ENCODE measurements around the gene PDLIM3. TPM values are rescaled to one million over a fixed set of nuclear protein-coding genes. Genes with fewer than 3 reads are reported as not detected.

PDLIM3 gene
- total and polyA plus RNA-seq, 9 of the 15 experiments (the other 6 are each of a cell fraction or from before 2014, with no cell fraction given), result 0.06 TPM; not detected in 8

DNA sequence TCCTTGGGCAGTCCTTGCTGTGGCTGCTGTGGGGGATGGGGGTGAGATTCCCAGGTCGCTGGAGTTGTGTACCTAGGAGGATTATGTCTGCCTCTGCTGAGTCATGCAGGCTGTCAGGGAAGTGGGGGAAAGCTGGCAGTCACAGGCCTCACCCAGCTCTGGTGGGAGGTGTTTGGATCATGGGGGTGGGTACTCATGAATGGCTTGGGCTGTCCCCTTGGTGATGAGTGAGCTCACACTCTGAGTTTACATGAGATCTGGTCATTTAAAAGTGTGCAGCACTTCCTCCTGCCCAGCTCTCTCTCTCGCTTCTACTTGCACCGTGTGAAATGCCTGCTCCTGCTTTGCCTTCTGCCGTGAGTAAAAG is 24.6 kb upstream of the PDLIM3 start (continued):
- TF ChIP-seq, protein P1, sequence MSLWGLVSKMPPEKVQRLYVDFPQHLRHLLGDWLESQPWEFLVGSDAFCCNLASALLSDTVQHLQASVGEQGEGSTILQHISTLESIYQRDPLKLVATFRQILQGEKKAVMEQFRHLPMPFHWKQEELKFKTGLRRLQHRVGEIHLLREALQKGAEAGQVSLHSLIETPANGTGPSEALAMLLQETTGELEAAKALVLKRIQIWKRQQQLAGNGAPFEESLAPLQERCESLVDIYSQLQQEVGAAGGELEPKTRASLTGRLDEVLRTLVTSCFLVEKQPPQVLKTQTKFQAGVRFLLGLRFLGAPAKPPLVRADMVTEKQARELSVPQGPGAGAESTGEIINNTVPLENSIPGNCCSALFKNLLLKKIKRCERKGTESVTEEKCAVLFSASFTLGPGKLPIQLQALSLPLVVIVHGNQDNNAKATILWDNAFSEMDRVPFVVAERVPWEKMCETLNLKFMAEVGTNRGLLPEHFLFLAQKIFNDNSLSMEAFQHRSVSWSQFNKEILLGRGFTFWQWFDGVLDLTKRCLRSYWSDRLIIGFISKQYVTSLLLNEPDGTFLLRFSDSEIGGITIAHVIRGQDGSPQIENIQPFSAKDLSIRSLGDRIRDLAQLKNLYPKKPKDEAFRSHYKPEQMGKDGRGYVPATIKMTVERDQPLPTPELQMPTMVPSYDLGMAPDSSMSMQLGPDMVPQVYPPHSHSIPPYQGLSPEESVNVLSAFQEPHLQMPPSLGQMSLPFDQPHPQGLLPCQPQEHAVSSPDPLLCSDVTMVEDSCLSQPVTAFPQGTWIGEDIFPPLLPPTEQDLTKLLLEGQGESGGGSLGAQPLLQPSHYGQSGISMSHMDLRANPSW (CRISPR knock-in tag; IDR thresholded peaks at IDR 0.05), result no peak
- TF ChIP-seq NR2F6 (CRISPR knock-in tag; IDR thresholded peaks at IDR 0.05) (no peak), ZNF12 (CRISPR knock-in tag; IDR thresholded peaks at IDR 0.05) (no peak), ZNF41 (CRISPR knock-in tag; conservative IDR thresholded peaks at IDR 0.05) (no peak), KDM5B (IDR thresholded peaks at IDR 0.05; ENCODE audit: insufficient replicate concordance, low read depth, low read length) (no peak), HMG20B (CRISPR knock-in tag; IDR thresholded peaks at IDR 0.05) (no peak), ZNF316 (IDR thresholded peaks at IDR 0.05) (peak; percentile 65), MBD1 (CRISPR knock-in tag; IDR thresholded peaks at IDR 0.05) (no peak), PHF21A (IDR thresholded peaks at IDR 0.05; ENCODE audit: borderline replicate concordance, low read depth) (no peak), HDAC1 (IDR thresholded peaks at IDR 0.05) (no peak), POLR2G (IDR thresholded peaks at IDR 0.05; ENCODE audit: low read depth, low read length) (no peak), PHB (CRISPR knock-in tag; IDR thresholded peaks at IDR 0.05) (no peak), KHSRP (IDR thresholded peaks at IDR 0.05) (no peak), FOXM1 (IDR thresholded peaks at IDR 0.05; ENCODE audit: low read depth) (no peak), FOXM1 (CRISPR knock-in tag; IDR thresholded peaks at IDR 0.05; ENCODE audit: low read depth) (no peak), ZBTB1 (CRISPR knock-in tag; IDR thresholded peaks at IDR 0.05; ENCODE audit: borderline replicate concordance, low read depth) (no peak), KDM1A (IDR thresholded peaks at IDR 0.05) (no peak), SREBF2 (CRISPR knock-in tag; IDR thresholded peaks at IDR 0.05) (no peak), ZNF717 (CRISPR knock-in tag; IDR thresholded peaks at IDR 0.05) (no peak), MCM2 (IDR thresholded peaks at IDR 0.05; ENCODE audit: low read depth) (no peak), ZBTB26 (CRISPR knock-in tag; IDR thresholded peaks at IDR 0.05) (no peak), ADNP (tag; IDR thresholded peaks at IDR 0.05) (no peak)
- TF ChIP-seq, protein P2, sequence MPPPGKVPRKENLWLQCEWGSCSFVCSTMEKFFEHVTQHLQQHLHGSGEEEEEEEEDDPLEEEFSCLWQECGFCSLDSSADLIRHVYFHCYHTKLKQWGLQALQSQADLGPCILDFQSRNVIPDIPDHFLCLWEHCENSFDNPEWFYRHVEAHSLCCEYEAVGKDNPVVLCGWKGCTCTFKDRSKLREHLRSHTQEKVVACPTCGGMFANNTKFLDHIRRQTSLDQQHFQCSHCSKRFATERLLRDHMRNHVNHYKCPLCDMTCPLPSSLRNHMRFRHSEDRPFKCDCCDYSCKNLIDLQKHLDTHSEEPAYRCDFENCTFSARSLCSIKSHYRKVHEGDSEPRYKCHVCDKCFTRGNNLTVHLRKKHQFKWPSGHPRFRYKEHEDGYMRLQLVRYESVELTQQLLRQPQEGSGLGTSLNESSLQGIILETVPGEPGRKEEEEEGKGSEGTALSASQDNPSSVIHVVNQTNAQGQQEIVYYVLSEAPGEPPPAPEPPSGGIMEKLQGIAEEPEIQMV (tag; conservative IDR thresholded peaks at IDR 0.05; ENCODE audit: low read depth), result no peak
- TF ChIP-seq, protein P3, sequence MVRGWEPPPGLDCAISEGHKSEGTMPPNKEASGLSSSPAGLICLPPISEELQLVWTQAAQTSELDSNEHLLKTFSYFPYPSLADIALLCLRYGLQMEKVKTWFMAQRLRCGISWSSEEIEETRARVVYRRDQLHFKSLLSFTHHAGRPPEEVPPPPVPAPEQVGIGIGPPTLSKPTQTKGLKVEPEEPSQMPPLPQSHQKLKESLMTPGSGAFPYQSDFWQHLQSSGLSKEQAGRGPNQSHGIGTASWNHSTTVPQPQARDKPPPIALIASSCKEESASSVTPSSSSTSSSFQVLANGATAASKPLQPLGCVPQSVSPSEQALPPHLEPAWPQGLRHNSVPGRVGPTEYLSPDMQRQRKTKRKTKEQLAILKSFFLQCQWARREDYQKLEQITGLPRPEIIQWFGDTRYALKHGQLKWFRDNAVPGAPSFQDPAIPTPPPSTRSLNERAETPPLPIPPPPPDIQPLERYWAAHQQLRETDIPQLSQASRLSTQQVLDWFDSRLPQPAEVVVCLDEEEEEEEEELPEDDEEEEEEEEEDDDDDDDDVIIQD (CRISPR knock-in tag; IDR thresholded peaks at IDR 0.05), result no peak

Measured in K562 (cell line).